ENCODE data around the gene AMD1. TPM values are rescaled to one million over a fixed set of nuclear protein-coding genes. Genes with fewer than 3 reads are reported as not detected.
"Not testable (repeated sequence)": the region's sequence is repeated elsewhere in the genome, so short reads cannot be mapped to it uniquely, and the experiment has no call there.

The AMD1 gene
- polyA plus RNA-seq, 1 donor, result 83.5 TPM

DNA sequence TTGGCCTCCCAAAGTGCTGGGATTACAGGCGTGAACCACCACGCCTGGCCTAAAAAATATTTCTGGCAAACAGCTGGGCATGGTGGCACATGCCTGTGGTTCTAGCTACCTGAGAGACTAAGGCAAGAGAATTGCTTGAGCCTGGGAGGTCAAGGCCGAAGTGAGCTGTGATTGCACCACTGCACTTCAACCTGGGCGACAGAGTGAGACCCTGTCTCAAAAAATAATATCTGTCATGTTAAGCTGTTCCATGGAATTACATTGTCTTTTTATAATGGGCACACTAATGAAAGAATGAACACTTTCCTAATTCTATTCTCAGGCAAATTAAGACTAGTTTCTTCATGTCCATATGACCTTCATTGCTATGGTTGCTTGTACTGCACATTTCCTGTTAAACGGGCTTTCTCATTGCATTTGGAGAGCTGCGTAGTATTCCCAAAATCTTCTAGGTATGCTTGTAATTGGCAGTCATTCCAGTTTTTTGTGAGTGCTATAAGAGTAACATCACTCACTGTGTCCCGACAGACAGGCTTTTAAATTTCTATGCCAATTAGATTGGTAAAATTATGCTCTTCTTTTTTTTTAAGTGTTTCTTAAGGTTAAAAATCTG, 12.1 kb downstream of the AMD1 start:
- Histone ChIP-seq H3K27me3 (ENCODE audit: control insufficient read depth, insufficient read depth, low read length) (no peaks in the 10 kb centered on the region), H3K36me3 (ENCODE audit: control insufficient read depth, insufficient read depth, low read length) (peaks cover 7% of the 10 kb centered on the region), H3K4me1 (ENCODE audit: control insufficient read depth, insufficient read depth, low read length) (peaks cover 11% of the 10 kb centered on the region), H3K27ac (ENCODE audit: low read length) (no peak overlapping the region), H3K4me3 (ENCODE audit: low read length) (no peak overlapping the region), H3K9me3 (ENCODE audit: control insufficient read depth, low read depth, low read length) (no peaks in the 10 kb centered on the region)
- no CpG with 5 or more reads among the region's 7 CpGs for WGBS (ENCODE audit: insufficient coverage, low lambda C conversion rate)
- no peak for DNase-seq

DNA sequence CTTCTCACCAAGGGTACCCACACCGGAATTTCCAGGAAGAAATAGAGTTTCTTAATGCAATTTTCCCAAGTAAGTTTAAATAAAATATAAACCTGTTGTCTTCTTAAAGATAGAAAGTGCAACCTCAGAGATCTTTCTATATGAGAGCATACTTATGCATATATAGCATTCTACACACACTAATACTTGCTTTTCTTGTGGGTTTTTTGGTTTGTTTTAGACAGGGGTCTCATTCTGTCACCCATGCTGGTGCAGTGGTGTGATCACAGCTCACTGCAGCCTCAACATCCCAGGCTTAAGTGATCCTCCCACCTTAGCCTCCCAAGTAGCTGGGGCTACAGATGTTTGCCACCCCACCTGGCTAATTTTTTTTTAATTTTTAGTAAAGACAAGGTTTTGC, 15.7 kb downstream of the AMD1 start:
- Histone ChIP-seq H3K4me1 (ENCODE audit: control insufficient read depth, insufficient read depth, low read length) (peaks cover 10% of the 10 kb centered on the region), H3K36me3 (ENCODE audit: control insufficient read depth, insufficient read depth, low read length) (peaks cover 35% of the 10 kb centered on the region), H3K27ac (ENCODE audit: low read length) (no peak overlapping the region), H3K27me3 (ENCODE audit: control insufficient read depth, insufficient read depth, low read length) (no peaks in the 10 kb centered on the region), H3K4me3 (ENCODE audit: low read length) (no peak overlapping the region), H3K9me3 (ENCODE audit: control insufficient read depth, low read depth, low read length) (no peaks in the 10 kb centered on the region)
- DNase-seq, result no peak
- no CpG with 5 or more reads among the region's 1 CpG for WGBS (ENCODE audit: insufficient coverage, low lambda C conversion rate)

DNA sequence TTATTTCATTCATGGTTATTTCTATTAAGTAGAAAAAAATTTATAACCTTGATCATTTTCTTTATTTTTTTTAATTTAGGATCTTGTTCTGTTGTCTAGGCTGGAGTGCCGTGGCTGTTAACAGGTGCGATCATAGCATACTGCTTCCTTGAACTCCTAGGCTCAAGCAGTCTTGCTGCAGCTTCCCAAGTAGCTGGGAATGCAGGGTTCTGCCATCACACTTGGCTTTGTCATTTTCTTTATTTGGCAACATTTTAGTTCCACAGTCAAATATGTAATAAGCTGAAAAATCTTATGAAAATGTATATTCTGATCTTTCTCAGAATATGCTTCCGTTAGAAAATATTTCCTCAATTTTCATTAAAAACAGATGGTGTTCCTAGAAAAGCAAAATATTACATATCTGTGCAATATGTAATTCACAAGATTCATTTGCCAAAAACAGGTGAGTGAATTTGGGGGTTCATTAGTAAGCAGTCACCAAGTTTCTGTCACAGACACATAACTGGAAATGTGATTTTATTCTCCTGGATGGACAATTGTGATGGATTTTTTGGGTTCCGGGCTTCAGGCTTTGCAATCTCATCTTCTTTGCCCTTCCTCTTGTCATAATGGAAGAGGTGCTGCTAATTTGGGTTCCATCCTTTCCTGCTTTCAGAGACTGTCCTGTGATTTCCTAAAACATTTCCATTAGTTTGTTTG, 21.5 kb downstream of the AMD1 start:
- Histone ChIP-seq H3K9me3 (ENCODE audit: control insufficient read depth, low read depth, low read length) (no peaks in the 10 kb centered on the region), H3K4me3 (ENCODE audit: low read length) (no peak overlapping the region), H3K27ac (ENCODE audit: low read length) (no peak overlapping the region), H3K36me3 (ENCODE audit: control insufficient read depth, insufficient read depth, low read length) (peaks cover 47% of the 10 kb centered on the region), H3K4me1 (ENCODE audit: control insufficient read depth, insufficient read depth, low read length) (peaks cover 10% of the 10 kb centered on the region), H3K27me3 (ENCODE audit: control insufficient read depth, insufficient read depth, low read length) (no peaks in the 10 kb centered on the region)
- WGBS (ENCODE audit: insufficient coverage, low lambda C conversion rate), result 93% methylated on average over 3 of the region's 4 CpGs
- no peak for DNase-seq

DNA sequence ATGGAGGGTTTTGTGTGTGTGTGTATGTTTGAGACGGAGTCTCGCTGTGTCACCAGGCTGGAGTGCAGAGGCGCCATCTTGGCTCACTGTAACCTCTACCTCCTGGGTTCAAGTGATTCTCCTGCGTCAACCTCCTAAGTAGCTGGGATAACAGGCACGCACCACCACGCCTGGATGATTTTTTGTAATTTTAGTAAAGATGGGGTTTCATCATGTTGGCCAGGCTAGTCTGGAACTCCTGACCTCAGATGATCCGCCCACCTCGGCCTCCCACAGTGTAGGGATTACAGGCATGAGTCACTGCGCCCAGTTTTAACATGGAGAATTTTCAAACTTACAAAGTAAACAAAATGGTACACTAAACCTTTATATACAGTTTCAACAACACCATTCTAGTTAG, 22.8 kb downstream of the AMD1 start:
- Histone ChIP-seq H3K9me3 (ENCODE audit: control insufficient read depth, low read depth, low read length) (no peaks in the 10 kb centered on the region), H3K27me3 (ENCODE audit: control insufficient read depth, insufficient read depth, low read length) (no peaks in the 10 kb centered on the region), H3K36me3 (ENCODE audit: control insufficient read depth, insufficient read depth, low read length) (peaks cover 37% of the 10 kb centered on the region), H3K4me1 (ENCODE audit: control insufficient read depth, insufficient read depth, low read length) (peaks cover under 1% of the 10 kb centered on the region), H3K4me3 (ENCODE audit: low read length) (no peak overlapping the region), H3K27ac (ENCODE audit: low read length) (no peak overlapping the region)
- no peak for DNase-seq
- WGBS (ENCODE audit: insufficient coverage, low lambda C conversion rate), result no CpG with 5 or more reads among the region's 9 CpGs

DNA sequence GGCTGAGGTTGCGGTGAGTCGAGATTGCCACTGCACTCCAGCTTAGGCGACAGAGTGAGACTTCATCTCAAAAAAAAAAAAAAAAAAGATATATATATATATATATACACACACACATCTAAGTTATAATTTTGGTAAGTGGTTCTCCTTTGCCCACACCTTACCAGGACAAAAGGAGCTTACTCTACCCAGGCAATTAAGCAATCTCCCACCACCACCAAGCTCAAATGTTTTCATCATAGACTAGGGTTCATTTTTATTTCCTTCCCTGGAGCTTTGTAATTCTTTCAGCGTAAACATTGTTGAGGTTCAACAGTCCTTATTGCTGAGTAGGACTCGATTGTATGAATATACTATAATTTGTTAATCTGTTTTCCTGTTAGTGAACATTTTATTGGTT, 23.5 kb downstream of the AMD1 start:
- no peaks in the 10 kb centered on the region for H3K9me3 ChIP-seq (ENCODE audit: control insufficient read depth, low read depth, low read length)
- H3K4me3 ChIP-seq (ENCODE audit: low read length), result no peak overlapping the region
- H3K27me3 ChIP-seq (ENCODE audit: control insufficient read depth, insufficient read depth, low read length), result no peaks in the 10 kb centered on the region
- H3K27ac ChIP-seq (ENCODE audit: low read length), result no peak overlapping the region
- peaks cover 30% of the 10 kb centered on the region for H3K36me3 ChIP-seq (ENCODE audit: control insufficient read depth, insufficient read depth, low read length)
- WGBS (ENCODE audit: insufficient coverage, low lambda C conversion rate), result no CpG with 5 or more reads among the region's 5 CpGs
- DNase-seq, result no peak
- no peaks in the 10 kb centered on the region for H3K4me1 ChIP-seq (ENCODE audit: control insufficient read depth, insufficient read depth, low read length)

DNA sequence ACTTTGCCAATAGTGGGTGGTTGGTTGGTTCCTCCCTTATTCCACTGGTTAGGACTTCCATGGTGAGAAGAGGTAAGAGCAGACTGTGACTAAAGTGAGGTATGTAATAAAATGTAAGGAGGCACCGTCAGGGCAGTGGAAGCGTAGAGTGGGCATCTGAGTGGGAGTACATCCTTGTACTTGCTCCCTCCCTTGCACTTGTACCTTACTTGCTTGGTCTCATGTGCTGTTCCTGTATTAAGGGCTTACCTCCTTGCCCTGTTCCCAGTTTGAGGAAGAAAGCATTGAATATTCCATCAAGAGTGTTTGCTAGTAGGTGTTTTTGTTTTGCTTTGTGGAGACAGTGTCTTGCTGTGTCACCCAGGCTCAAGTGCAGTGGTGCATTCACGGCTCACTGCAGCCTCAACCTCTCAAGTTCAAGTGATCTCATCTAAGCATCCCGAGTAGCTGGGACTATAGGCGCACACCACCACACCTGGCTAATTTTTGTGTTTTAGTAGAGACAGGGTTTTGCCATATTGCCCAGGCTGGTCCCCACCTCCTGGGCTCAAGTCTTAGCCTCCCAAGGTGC, 25.5 kb downstream of the AMD1 start:
- WGBS (ENCODE audit: insufficient coverage, low lambda C conversion rate), result 83% methylated on average over 1 of the region's 5 CpGs

DNA sequence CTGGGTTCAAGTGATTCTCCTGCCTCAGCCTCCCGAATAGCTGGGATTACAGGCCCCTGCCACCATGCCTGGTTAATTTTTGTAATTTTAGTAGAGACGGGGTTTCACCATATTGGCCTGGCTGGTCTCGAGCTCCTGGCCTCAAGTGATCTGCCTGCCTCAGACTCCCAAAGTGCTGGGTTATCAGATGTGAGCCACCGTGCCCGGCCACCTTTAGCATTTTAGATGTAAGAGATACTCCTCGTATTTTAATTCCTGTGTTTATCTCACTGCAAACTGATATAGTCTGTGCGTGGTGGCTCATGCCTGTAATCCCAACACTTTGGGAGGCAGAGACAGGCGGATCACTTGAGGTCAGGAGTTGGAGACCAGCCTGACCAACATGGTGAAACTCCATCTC, 27.0 kb downstream of the AMD1 start:
- not testable (repeated sequence) for H3K4me1 ChIP-seq (ENCODE audit: control insufficient read depth, insufficient read depth, low read length); H3K4me3 ChIP-seq (ENCODE audit: low read length); DNase-seq; H3K9me3 ChIP-seq (ENCODE audit: control insufficient read depth, low read depth, low read length); H3K27ac ChIP-seq (ENCODE audit: low read length); H3K27me3 ChIP-seq (ENCODE audit: control insufficient read depth, insufficient read depth, low read length); H3K36me3 ChIP-seq (ENCODE audit: control insufficient read depth, insufficient read depth, low read length)
- WGBS (ENCODE audit: insufficient coverage, low lambda C conversion rate), result no CpG with 5 or more reads among the region's 8 CpGs

More for the DNA sequence above, 25.5 kb downstream of the AMD1 start:
- Histone ChIP-seq H3K27ac (ENCODE audit: low read length) (no peak overlapping the region), H3K27me3 (ENCODE audit: control insufficient read depth, insufficient read depth, low read length) (no peaks in the 10 kb centered on the region), H3K9me3 (ENCODE audit: control insufficient read depth, low read depth, low read length) (peaks cover 5% of the 10 kb centered on the region), H3K36me3 (ENCODE audit: control insufficient read depth, insufficient read depth, low read length) (peaks cover 17% of the 10 kb centered on the region), H3K4me3 (ENCODE audit: low read length) (no peak overlapping the region), H3K4me1 (ENCODE audit: control insufficient read depth, insufficient read depth, low read length) (no peaks in the 10 kb centered on the region)
- DNase-seq, result no peak

DNA sequence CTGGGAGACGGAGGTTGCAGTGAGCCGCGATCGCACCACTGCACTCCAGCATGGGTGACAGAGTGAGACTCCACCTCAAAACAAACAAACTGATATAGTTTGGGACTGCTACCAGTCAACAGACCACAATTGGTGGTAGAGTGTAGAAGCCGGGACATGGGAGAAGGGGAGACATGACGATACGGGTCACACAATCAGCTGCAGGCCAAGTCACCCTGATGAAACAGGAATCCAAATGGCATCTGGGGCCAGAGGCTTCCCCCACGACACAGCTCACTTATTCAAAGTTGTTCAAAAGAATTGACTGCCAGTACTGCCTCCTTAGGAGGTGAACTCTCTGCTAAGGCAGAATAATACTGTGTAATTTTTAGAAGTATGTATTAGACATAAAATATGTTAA, 27.5 kb downstream of the AMD1 start:
- H3K27me3 ChIP-seq (ENCODE audit: control insufficient read depth, insufficient read depth, low read length), result no peaks in the 10 kb centered on the region
- H3K4me1 ChIP-seq (ENCODE audit: control insufficient read depth, insufficient read depth, low read length), result no peaks in the 10 kb centered on the region
- H3K4me3 ChIP-seq (ENCODE audit: low read length), result no peak overlapping the region
- WGBS (ENCODE audit: insufficient coverage, low lambda C conversion rate), result no CpG with 5 or more reads among the region's 8 CpGs
- DNase-seq, result no peak
- H3K9me3 ChIP-seq (ENCODE audit: control insufficient read depth, low read depth, low read length), result peaks cover 5% of the 10 kb centered on the region
- no peak overlapping the region for H3K27ac ChIP-seq (ENCODE audit: low read length)
- H3K36me3 ChIP-seq (ENCODE audit: control insufficient read depth, insufficient read depth, low read length), result peaks cover 4% of the 10 kb centered on the region

DNA sequence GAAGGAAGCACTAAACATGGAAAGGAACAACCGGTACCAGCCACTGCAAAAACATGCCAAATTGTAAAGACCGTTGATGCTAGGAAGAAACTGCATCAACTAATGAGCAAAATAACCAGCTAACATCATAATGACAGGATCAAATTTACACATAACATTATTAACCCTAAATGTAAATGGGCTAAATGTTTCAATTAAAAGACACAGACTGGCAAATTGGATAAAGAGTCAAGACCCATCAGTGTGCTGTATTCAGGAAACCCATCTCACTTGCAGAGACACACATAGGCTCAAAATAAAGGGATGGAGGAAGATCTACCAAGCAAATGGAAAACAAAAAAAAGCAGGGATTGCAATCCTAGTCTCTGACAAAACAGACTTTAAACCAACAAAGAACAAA, 31.7 kb downstream of the AMD1 start:
- H3K27ac ChIP-seq (ENCODE audit: low read length); H3K4me1 ChIP-seq (ENCODE audit: control insufficient read depth, insufficient read depth, low read length); H3K27me3 ChIP-seq (ENCODE audit: control insufficient read depth, insufficient read depth, low read length); H3K9me3 ChIP-seq (ENCODE audit: control insufficient read depth, low read depth, low read length); DNase-seq; H3K4me3 ChIP-seq (ENCODE audit: low read length); H3K36me3 ChIP-seq (ENCODE audit: control insufficient read depth, insufficient read depth, low read length): not testable (repeated sequence)
- no CpG with 5 or more reads among the region's 2 CpGs for WGBS (ENCODE audit: insufficient coverage, low lambda C conversion rate)

DNA sequence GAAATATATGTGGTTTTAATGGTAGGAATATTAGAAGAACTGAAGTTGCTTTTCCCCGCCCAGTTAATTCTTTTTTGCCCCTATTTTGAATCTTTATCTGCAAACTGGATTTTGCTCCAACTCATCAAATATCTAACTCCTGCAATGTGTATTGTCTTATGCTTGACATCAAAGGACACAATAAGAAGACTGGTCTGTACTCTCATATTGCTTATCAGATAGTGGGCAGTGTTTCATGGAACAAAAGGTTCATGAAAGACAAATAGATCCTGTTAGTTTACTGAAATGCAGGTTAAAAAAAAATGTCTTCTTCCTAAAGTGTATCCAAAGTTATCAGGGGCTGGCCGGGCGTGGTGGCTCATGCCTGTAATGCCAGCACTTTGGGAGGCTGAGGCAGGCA, 56.2 kb downstream of the AMD1 start:
- no peak for DNase-seq
- Histone ChIP-seq H3K4me3 (ENCODE audit: low read length) (no peak overlapping the region), H3K27me3 (ENCODE audit: control insufficient read depth, insufficient read depth, low read length) (no peaks in the 10 kb centered on the region), H3K36me3 (ENCODE audit: control insufficient read depth, insufficient read depth, low read length) (no peaks in the 10 kb centered on the region), H3K27ac (ENCODE audit: low read length) (no peak overlapping the region), H3K9me3 (ENCODE audit: control insufficient read depth, low read depth, low read length) (no peaks in the 10 kb centered on the region), H3K4me1 (ENCODE audit: control insufficient read depth, insufficient read depth, low read length) (no peaks in the 10 kb centered on the region)
- WGBS (ENCODE audit: insufficient coverage, low lambda C conversion rate), result no CpG with 5 or more reads among the region's 3 CpGs

DNA sequence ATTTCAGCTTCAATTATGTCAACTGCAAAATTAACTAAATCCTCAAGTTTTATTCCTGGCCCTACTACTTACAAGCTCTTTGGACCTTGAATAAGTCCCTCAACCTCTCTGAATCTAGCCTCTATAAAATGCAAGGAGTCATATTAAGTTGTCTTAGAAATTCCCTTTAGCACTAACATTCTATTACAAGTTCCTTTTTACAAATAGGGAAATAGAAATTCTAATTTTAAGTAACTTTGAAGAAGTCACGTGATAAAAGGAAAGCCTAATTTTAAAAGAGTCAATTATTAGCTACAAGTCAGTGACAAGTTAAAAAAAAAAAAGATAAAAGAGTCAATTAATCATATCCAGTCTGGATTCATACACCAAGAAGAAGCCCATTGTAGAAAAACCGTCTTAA, 59.3 kb downstream of the AMD1 start:
- no peaks in the 10 kb centered on the region for H3K9me3 ChIP-seq (ENCODE audit: control insufficient read depth, low read depth, low read length)
- H3K4me1 ChIP-seq (ENCODE audit: control insufficient read depth, insufficient read depth, low read length), result no peaks in the 10 kb centered on the region
- no peak overlapping the region for H3K4me3 ChIP-seq (ENCODE audit: low read length)
- H3K27me3 ChIP-seq (ENCODE audit: control insufficient read depth, insufficient read depth, low read length), result no peaks in the 10 kb centered on the region
- 82% methylated on average over 1 of the region's 2 CpGs for WGBS (ENCODE audit: insufficient coverage, low lambda C conversion rate)
- H3K27ac ChIP-seq (ENCODE audit: low read length), result no peak overlapping the region
- H3K36me3 ChIP-seq (ENCODE audit: control insufficient read depth, insufficient read depth, low read length), result no peaks in the 10 kb centered on the region
- DNase-seq, result no peak

Measured in large intestine (tissue), 3 donors.